Gastroesophageal sphincter (tissue), 4 donors: ENCODE data around the gene COX5B. TPM values are rescaled to one million over a fixed set of nuclear protein-coding genes. Genes with fewer than 3 reads are reported as not detected.

Source experiments
- ATAC-seq: fragments of 150-250 bp; one replicate; pipeline ENCODE4 v1.9.1; 2016; ENCODE audit warnings: mild to moderate bottlenecking, moderate library complexity
- H3K27ac ChIP-seq, 4 donors: fragments of 200-600 bp; sonication (generic) in 3 of 4; 1 replicate in 3 of 4; 2 replicates in 1 of 4; pipeline ENCODE4 v1.5.1; 2016 to 2019
- H3K27me3 ChIP-seq: fragments of 200-600 bp; sonication (generic); one replicate; pipeline ENCODE4 v1.5.1; 2019
- H3K36me3 ChIP-seq, 2 donors: fragments of 200-600 bp; sonication (generic); one replicate each; pipeline ENCODE4 v1.5.1; 2019; ENCODE audit warnings: control low read depth in 1 of 2
- H3K4me1 ChIP-seq, 3 donors: fragments of 200-600 bp; sonication (generic); 1 replicate in 2 of 3; 2 replicates in 1 of 3; pipeline ENCODE4 v1.5.1; 2016 to 2019; ENCODE audit warnings: control low read depth in 2 of 3
- H3K4me3 ChIP-seq, 2 donors: fragments of 200-600 bp; sonication (generic); one replicate each; pipeline ENCODE4 v1.5.1; 2019; ENCODE audit warnings: mild to moderate bottlenecking in 1 of 2, moderate library complexity in 1 of 2
- H3K9me3 ChIP-seq, 3 donors: fragments of 200-600 bp; sonication (generic); one replicate each; pipeline ENCODE4 v1.5.1; 2017 to 2019; ENCODE audit warnings: control low read depth in 2 of 3
- CTCF ChIP-seq, 4 experiments: fragments of 200-600 bp in 2 of 4; fragments of 450-650 bp in 2 of 4; sonication (generic) in 1 of 4; IDR thresholded peaks; one replicate each; pipeline ENCODE4 v1.5.1; 2017 to 2019; ENCODE audit warnings: antibody characterized with exemption in 4 of 4, mild to moderate bottlenecking in 2 of 4, moderate library complexity in 2 of 4
- EP300 ChIP-seq: sonication (generic); formaldehyde crosslinking; IDR thresholded peaks from one replicate; pipeline ENCODE4 v1.6.1; 2017; ENCODE audit warnings: antibody characterized with exemption, mild to moderate bottlenecking
- POLR2A ChIP-seq, 2 donors: fragments of 450-650 bp; IDR thresholded peaks; one replicate each; pipeline ENCODE4 v1.6.1; 2017; ENCODE audit warnings: antibody characterized with exemption in 2 of 2, mild to moderate bottlenecking in 2 of 2, moderate library complexity in 1 of 2
- POLR2AphosphoS5 ChIP-seq: sonication (generic); formaldehyde crosslinking; IDR thresholded peaks from one replicate; pipeline ENCODE4 v1.6.1; 2017; ENCODE audit warnings: antibody characterized with exemption
- WGBS, 2 donors: methylation state at CpG; one replicate each; pipeline ENCODE4 v1.1.5; 2018; ENCODE audit warnings: low coverage in 1 of 2; 5-methylcytosine and 5-hydroxymethylcytosine counted together
- total RNA-seq, 4 donors: library from RNA; depleted of rRNA; stranded (reverse); fragments of >200 nt; gene quantifications; one replicate each; pipeline ENCODE4 v1.1.0, GENCODE V29; 2016

The COX5B gene
- total RNA-seq, 4 donors from 2014 or later: 319 to 462 (median 396) TPM

- H3K36me3 ChIP-seq: peaks cover 0 to 22% of the 10 kb centered on the region in 2 donors
- peak in 1 of 2 donors; percentile 38 for TF ChIP-seq POLR2A (IDR thresholded peaks at IDR 0.05)
- no peak for TF ChIP-seq POLR2AphosphoS5
- no peak for TF ChIP-seq CTCF (IDR thresholded peaks at IDR 0.05)
- WGBS, 2 donors: no CpG with 5 or more reads among the region's 46 CpGs
- H3K27me3 ChIP-seq: no peaks in the 10 kb centered on the region
- H3K27ac ChIP-seq: peak overlapping the region; percentile 75 to 99 (median 98)
- H3K4me3 ChIP-seq: peak overlapping the region; percentile 71 to 91
- ATAC-seq: no peak
- peaks cover 0 to 40% (median 26%) of the 10 kb centered on the region in 3 donors for H3K4me1 ChIP-seq
- H3K9me3 ChIP-seq: no peaks in the 10 kb centered on the region
Observed at GRCh38 chr2:97663626-97663961, 17.7 kb downstream of the COX5B start.

GRCh38 chr2:97663962-97664635 lies 18.2 kb downstream of the COX5B start, which contains the start of gene ACTR1B:
Gene ACTR1B, minus strand, starts transcription at chr2:97664044. Its CDS starts 154 bp downstream, at chr2:97663890.
- Histone ChIP-seq H3K27ac (peak within 1 kb of the TSS; percentile 75 to 99 (median 98)), H3K9me3 (no peaks in the 10 kb centered on the region), H3K27me3 (no peaks in the 10 kb centered on the region), H3K4me3 (peak within 1 kb of the TSS; percentile 71 to 91), H3K4me1 (peaks cover 0 to 40% (median 26%) of the 10 kb centered on the region in 3 donors), H3K36me3 (peaks cover 0 to 17% of the 10 kb centered on the region in 2 donors)
- ATAC-seq: peak; percentile 96
- peak in 3 of 4 experiments; percentile 68 to 72 (median 68) for TF ChIP-seq CTCF (IDR thresholded peaks at IDR 0.05)
- TF ChIP-seq EP300: no peak
- TF ChIP-seq POLR2AphosphoS5: peak; percentile 77
- TF ChIP-seq POLR2A (IDR thresholded peaks at IDR 0.05): peak; percentile 29 to 39
- 0% methylated on average over 4 to 14 of the region's 60 CpGs for WGBS, 2 donors

- 7% methylated on average over 18 of the region's 21 CpGs for WGBS, 2 donors
- Histone ChIP-seq H3K27ac (peak overlapping the region; percentile 59 to 99 (median 98)), H3K9me3 (no peaks in the 10 kb centered on the region), H3K27me3 (no peaks in the 10 kb centered on the region), H3K4me1 (peaks cover 0 to 40% (median 26%) of the 10 kb centered on the region in 3 donors), H3K36me3 (peaks cover 0 to 12% of the 10 kb centered on the region in 2 donors), H3K4me3 (peak overlapping the region; percentile 37 to 91)
- no peak for ATAC-seq
- TF ChIP-seq POLR2AphosphoS5 (no peak), POLR2A (IDR thresholded peaks at IDR 0.05) (no peak), EP300 (no peak), CTCF (IDR thresholded peaks at IDR 0.05) (peak in 1 of 4 experiments; percentile 3)
Observed at GRCh38 chr2:97664636-97664970, 18.7 kb downstream of the COX5B start.

- Histone ChIP-seq H3K36me3 (no peaks in the 10 kb centered on the region), H3K4me3 (no peak within 1 kb of the TSS), H3K9me3 (no peaks in the 10 kb centered on the region), H3K27ac (no peak within 1 kb of the TSS), H3K4me1 (peaks cover 0 to 6% (median 4%) of the 10 kb centered on the region in 3 donors), H3K27me3 (no peaks in the 10 kb centered on the region)
- TF ChIP-seq POLR2A (IDR thresholded peaks at IDR 0.05) (no peak), CTCF (IDR thresholded peaks at IDR 0.05) (no peak), EP300 (no peak), POLR2AphosphoS5 (no peak)
- 100% methylated on average over 1 of the region's 6 CpGs; no CpG with 5 or more reads in 1 of the 2 donors for WGBS, 2 donors
- ATAC-seq: no peak
Observed at GRCh38 chr2:97669448-97669847, 23.6 kb downstream of the COX5B start, which contains the start of gene C2orf92. Gene C2orf92, plus strand, starts transcription at chr2:97669713. Its CDS starts 76 bp downstream, at chr2:97669789.

GRCh38 chr2:97670471-97670870 lies 24.6 kb downstream of the COX5B start:
- no peak overlapping the region for H3K27ac ChIP-seq
- no peaks in the 10 kb centered on the region for H3K9me3 ChIP-seq
- no peak overlapping the region for H3K4me3 ChIP-seq
- TF ChIP-seq POLR2AphosphoS5 (no peak), CTCF (IDR thresholded peaks at IDR 0.05) (no peak), POLR2A (IDR thresholded peaks at IDR 0.05) (no peak), EP300 (no peak)
- H3K4me1 ChIP-seq: no peaks in the 10 kb centered on the region
- ATAC-seq: no peak
- H3K27me3 ChIP-seq: no peaks in the 10 kb centered on the region
- WGBS, 2 donors: 100% methylated on average over 1 of the region's 1 CpG
- H3K36me3 ChIP-seq: no peaks in the 10 kb centered on the region
